Sigmoid colon (tissue), 4 donors: ENCODE data around the gene RFT1.

ENCODE experiments used
- CTCF ChIP-seq, 4 experiments: fragments of 450-650 bp in 3 of 4; fragments of 200-600 bp in 1 of 4; IDR thresholded peaks; one replicate each; pipeline ENCODE4 v1.5.1; 2016 to 2019; ENCODE audit warnings: antibody characterized with exemption in 4 of 4, mild to moderate bottlenecking in 3 of 4, moderate library complexity in 2 of 4
- POLR2A ChIP-seq, 2 donors: fragments of 450-650 bp; IDR thresholded peaks; one replicate each; pipeline ENCODE4 v1.6.1; 2016; ENCODE audit warnings: antibody characterized with exemption in 2 of 2, mild to moderate bottlenecking in 2 of 2, moderate library complexity in 2 of 2
- POLR2AphosphoS5 ChIP-seq, 4 donors: sonication (generic); formaldehyde crosslinking; IDR thresholded peaks; one replicate each; pipeline ENCODE4 v1.6.1; 2017; ENCODE audit warnings: antibody characterized with exemption in 4 of 4

DNA sequence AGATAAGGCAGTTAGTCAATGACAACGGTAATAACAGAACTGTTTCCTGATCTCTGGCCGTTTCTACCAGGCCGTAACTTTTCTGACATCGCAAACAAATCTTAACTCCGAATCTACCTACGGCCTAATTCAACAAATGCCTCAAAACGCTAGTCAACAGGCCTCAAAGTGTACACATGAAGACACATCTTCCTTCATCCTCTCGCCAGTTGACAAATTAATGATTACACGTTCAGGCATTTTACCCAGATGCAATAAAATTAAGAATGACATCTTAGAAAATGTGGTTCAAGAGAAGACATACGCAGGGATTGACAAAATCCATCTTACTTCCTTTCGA lies 85.9 kb downstream of the RFT1 start:
- TF ChIP-seq POLR2A (IDR thresholded peaks at IDR 0.05) (no peak), POLR2AphosphoS5 (IDR thresholded peaks at IDR 0.05) (no peak), CTCF (IDR thresholded peaks at IDR 0.05) (no peak)
